CD14-positive monocyte (primary cell): ENCODE data around the gene ZNF831. TPM values are rescaled to one million over a fixed set of nuclear protein-coding genes. Genes with fewer than 3 reads are reported as not detected.
A peak's percentile ranks its signal among the peaks of the same experiment; 100 is the strongest.

Experiments
- DNase-seq, 3 donors: peaks; one replicate each; pipeline ENCODE4 v3.0.0-alpha.2; 2011 to 2022
- H2AFZ ChIP-seq: 2 replicates; pipeline ENCODE4 v1.6.0; 2012; ENCODE audit warnings: mild to moderate bottlenecking, low read depth, low read length, inconsistent platforms; ENCODE audit not compliant: insufficient read depth, poor library complexity, severe bottlenecking
- H3K27ac ChIP-seq, 2 donors: 1 replicate in 1 of 2; 2 replicates in 1 of 2; pipeline ENCODE4 v1.5.1; 2012 to 2013; ENCODE audit warnings: low read length in 2 of 2, control low read depth in 1 of 2, inconsistent platforms in 1 of 2, low read depth in 1 of 2, mild to moderate bottlenecking in 1 of 2
- H3K27me3 ChIP-seq, 2 donors: one replicate each; pipeline versions ENCODE4 v1.6.0 to v1.6.1; 2011 to 2013; ENCODE audit warnings: low read length in 2 of 2; ENCODE audit not compliant: control insufficient read depth in 2 of 2, insufficient read depth in 2 of 2
- H3K36me3 ChIP-seq, 2 donors: replicated peaks in 1 of 2; 1 replicate in 1 of 2; 2 replicates in 1 of 2; pipeline versions ENCODE4 v1.5.1 to v1.6.1; 2012 to 2013; ENCODE audit warnings: low read length in 2 of 2, control low read depth in 1 of 2, inconsistent platforms in 1 of 2, mild to moderate bottlenecking in 1 of 2; ENCODE audit not compliant: insufficient read depth in 2 of 2, control insufficient read depth in 1 of 2
- H3K4me1 ChIP-seq, 2 donors: 1 replicate in 1 of 2; 2 replicates in 1 of 2; pipeline versions ENCODE4 v1.5.1 to v1.6.1; 2012 to 2013; ENCODE audit warnings: low read length in 2 of 2, control low read depth in 1 of 2, inconsistent platforms in 1 of 2, mild to moderate bottlenecking in 1 of 2, moderate library complexity in 1 of 2; ENCODE audit not compliant: insufficient read depth in 2 of 2, control insufficient read depth in 1 of 2
- H3K4me2 ChIP-seq: replicated peaks from 2 replicates; pipeline ENCODE3; 2012; ENCODE audit warnings: low read length, moderate library complexity, mild to moderate bottlenecking; ENCODE audit not compliant: poor library complexity, severe bottlenecking; ENCODE audit errors: extremely low read depth
- H3K4me3 ChIP-seq, 3 experiments: fragments of 200-600 bp in 1 of 3; sonication (generic) in 1 of 3; replicated peaks in 1 of 3; 1 replicate in 2 of 3; 2 replicates in 1 of 3; pipeline ENCODE4 v1.5.1; 2011 to 2013; ENCODE audit warnings: low read length in 3 of 3, mild to moderate bottlenecking in 3 of 3, control low read depth in 2 of 3, low read depth in 2 of 3, inconsistent platforms in 1 of 3, moderate library complexity in 1 of 3
- H3K79me2 ChIP-seq: 2 replicates; pipeline ENCODE4 v1.6.0; 2012; ENCODE audit warnings: mild to moderate bottlenecking, control low read depth, inconsistent platforms, low read length, moderate library complexity; ENCODE audit not compliant: insufficient read depth
- H3K9ac ChIP-seq: 2 replicates; pipeline ENCODE4 v1.6.0; 2017; ENCODE audit warnings: low read length, mild to moderate bottlenecking; ENCODE audit not compliant: insufficient read depth, poor library complexity, severe bottlenecking
- H3K9me3 ChIP-seq, 2 donors: replicated peaks in 1 of 2; 1 replicate in 1 of 2; 2 replicates in 1 of 2; pipeline versions ENCODE4 v1.5.1 to v1.6.1; 2012 to 2013; ENCODE audit warnings: low read length in 2 of 2, control low read depth in 1 of 2; ENCODE audit not compliant: control insufficient read depth in 1 of 2, insufficient read depth in 1 of 2
- H4K20me1 ChIP-seq: 2 replicates; pipeline ENCODE4 v1.6.0; 2012; ENCODE audit warnings: mild to moderate bottlenecking, low read length, control low read depth, moderate library complexity; ENCODE audit not compliant: insufficient read depth
- H3K27ac Mint-ChIP-seq, 7 donors: one replicate each; pipeline ENCODE4 v1.8.0; 2020; ENCODE audit warnings: mild to moderate bottlenecking in 7 of 7, mixed read lengths in 7 of 7, moderate library complexity in 6 of 7, inconsistent platforms in 2 of 7
- H3K27me3 Mint-ChIP-seq, 3 donors: one replicate each; pipeline ENCODE4 v1.8.0; 2021 to 2022; ENCODE audit warnings: low read depth in 3 of 3, mild to moderate bottlenecking in 3 of 3, mixed read lengths in 3 of 3, moderate library complexity in 3 of 3, inconsistent platforms in 1 of 3
- H3K36me3 Mint-ChIP-seq, 2 donors: one replicate each; pipeline ENCODE4 v1.8.0; 2020; ENCODE audit warnings: mixed read lengths in 2 of 2, inconsistent platforms in 1 of 2, mild to moderate bottlenecking in 1 of 2
- H3K4me1 Mint-ChIP-seq: one replicate; pipeline ENCODE4 v1.8.0; 2020; ENCODE audit warnings: mild to moderate bottlenecking, mixed read lengths
- H3K4me3 Mint-ChIP-seq, 2 donors: one replicate each; pipeline ENCODE4 v1.8.0; 2020; ENCODE audit warnings: mild to moderate bottlenecking in 2 of 2, mixed read lengths in 2 of 2, moderate library complexity in 1 of 2
- H3K9me3 Mint-ChIP-seq, 7 donors: one replicate each; pipeline ENCODE4 v1.8.0; 2020 to 2022; ENCODE audit warnings: mixed read lengths in 7 of 7, mild to moderate bottlenecking in 6 of 7, moderate library complexity in 6 of 7, inconsistent platforms in 2 of 7
- CTCF ChIP-seq: fragments of 200-600 bp; IDR thresholded peaks from one replicate; pipeline ENCODE4 v1.8.0; 2022; ENCODE audit warnings: antibody characterized with exemption, mild to moderate bottlenecking
- WGBS: methylation state at CpG from one replicate; pipeline ENCODE4 v1.1.5; 2013; ENCODE audit warnings: missing lambda C conversion rate; ENCODE audit not compliant: insufficient coverage; 5-methylcytosine and 5-hydroxymethylcytosine counted together
- intact Hi-C, 2 donors: fragments of 100-400 bp; cut with micrococcal nuclease; formaldehyde crosslinking; loops; one replicate each; pipeline versions ENCODE4 v1.15.0 to v1.15.1; 2023
- polyA plus RNA-seq, 3 donors: library from polyadenylated mRNA; depleted of rRNA in 1 of 3; unstranded in 2 of 3; stranded (reverse) in 1 of 3; fragments of 300-500 nt in 2 of 3; fragments of >200 nt in 1 of 3; fragmentation: Illumina TruSeq in 2 of 3; gene quantifications; 1 replicate in 2 of 3; 2 replicates in 1 of 3; pipeline ENCODE4 v1.2.3, GENCODE V29; 2012 to 2021

Gene ZNF831
- polyA plus RNA-seq, 3 donors: 0.03 to 0.09 TPM; not detected in 1

- H3K4me1 ChIP-seq: no peaks in the 10 kb centered on the region
- H3K9ac ChIP-seq: no peak overlapping the region
- no peak overlapping the region for H2AFZ ChIP-seq
- no peak for DNase-seq
- H4K20me1 ChIP-seq: no peaks in the 10 kb centered on the region
- no peak overlapping the region for H3K4me3 ChIP-seq
- H3K27ac ChIP-seq: no peak overlapping the region
- no peak overlapping the region for H3K4me2 ChIP-seq
- WGBS: 100% methylated on average over 1 of the region's 3 CpGs
- H3K27me3 ChIP-seq: peaks cover 14 to 22% of the 10 kb centered on the region in 2 donors
- intact Hi-C loops: no loop called here
- Mint-ChIP-seq H3K9me3 (peaks cover 0 to 2% (median 0%) of the 10 kb centered on the region in 7 donors), H3K27ac (no peak overlapping the region), H3K4me1 (peaks cover 3% of the 10 kb centered on the region), H3K27me3 (peaks cover 2 to 9% (median 4%) of the 10 kb centered on the region in 3 donors), H3K36me3 (no peaks in the 10 kb centered on the region), H3K4me3 (no peak overlapping the region)
- no peak for TF ChIP-seq CTCF
- H3K9me3 ChIP-seq: no peaks in the 10 kb centered on the region
- no peaks in the 10 kb centered on the region for H3K79me2 ChIP-seq
- no peaks in the 10 kb centered on the region for H3K36me3 ChIP-seq
Measured at GRCh38 chr20:59270380-59270779, 106.8 kb downstream of the ZNF831 start.

- no peak overlapping the region for H2AFZ ChIP-seq
- DNase-seq: no peak
- Mint-ChIP-seq H3K4me1 (peaks cover 3% of the 10 kb centered on the region), H3K36me3 (no peaks in the 10 kb centered on the region), H3K27ac (no peak overlapping the region), H3K4me3 (no peak overlapping the region), H3K9me3 (no peaks in the 10 kb centered on the region), H3K27me3 (peaks cover 1 to 5% (median 5%) of the 10 kb centered on the region in 3 donors)
- H3K9ac ChIP-seq: peak overlapping the region; percentile 8
- no peaks in the 10 kb centered on the region for H3K36me3 ChIP-seq
- H3K4me3 ChIP-seq: no peak overlapping the region
- peaks cover 5 to 15% of the 10 kb centered on the region in 2 donors for H3K27me3 ChIP-seq
- no peaks in the 10 kb centered on the region for H3K4me1 ChIP-seq
- H3K4me2 ChIP-seq: no peak overlapping the region
- no peaks in the 10 kb centered on the region for H4K20me1 ChIP-seq
- 35% methylated on average over 4 of the region's 11 CpGs for WGBS
- H3K79me2 ChIP-seq: no peaks in the 10 kb centered on the region
- intact Hi-C loops: no loop called here
- H3K27ac ChIP-seq: no peak overlapping the region
- no peak for TF ChIP-seq CTCF
- no peaks in the 10 kb centered on the region for H3K9me3 ChIP-seq
Measured at GRCh38 chr20:59273739-59274357, 110.2 kb downstream of the ZNF831 start.
